Ammon's horn (tissue), 1 donor: ENCODE measurements around the gene CFC1.
"Not testable (repeated sequence)": the region's sequence is repeated elsewhere in the genome, so short reads cannot be mapped to it uniquely, and the experiment has no call there.

Experiments used
- DNase-seq: peaks from one replicate; pipeline ENCODE4 v3.0.0-alpha.2; 2016; ENCODE audit warnings: low spot score

Gene CFC1

DNA sequence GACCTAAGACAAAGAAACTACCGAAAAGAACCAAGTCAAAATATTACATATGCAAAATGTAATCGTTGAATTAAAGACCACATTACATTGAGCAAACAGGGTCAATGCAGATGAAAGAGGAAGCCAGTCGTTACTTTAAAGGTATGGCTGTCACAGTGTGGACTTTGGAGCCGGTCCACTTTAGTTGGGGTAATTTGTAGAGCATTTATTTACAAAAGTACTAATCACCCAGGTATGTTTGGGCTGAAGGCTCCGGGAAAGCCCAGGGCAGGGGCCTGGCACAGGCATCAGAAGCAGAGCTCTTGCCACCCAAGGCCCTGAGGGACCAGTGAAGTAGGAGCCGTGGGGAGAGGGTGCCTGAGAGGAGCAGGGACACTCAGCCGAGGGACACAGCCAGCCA lies 15.8 kb downstream of the CFC1 start:
- DNase-seq, result not testable (repeated sequence)

DNA sequence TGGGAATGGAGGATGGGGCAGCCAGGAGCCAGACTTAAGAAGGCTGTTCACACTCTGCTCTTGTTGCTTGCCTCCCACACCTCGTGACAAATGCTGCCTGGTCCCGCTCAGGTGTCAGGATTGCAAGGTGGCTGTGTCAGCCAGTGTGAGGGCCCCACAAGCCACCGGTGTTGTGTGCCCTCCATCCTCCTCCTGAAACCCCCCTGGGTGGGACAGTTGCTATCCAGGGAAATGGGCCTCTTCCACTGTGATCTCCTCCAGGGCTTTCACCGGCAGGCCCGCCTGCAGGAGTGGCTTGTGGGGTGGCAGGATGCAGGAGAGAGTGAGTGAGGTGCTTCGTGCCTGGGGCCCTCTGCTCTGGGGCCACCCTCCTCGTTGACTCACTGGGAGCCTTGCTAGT lies 16.4 kb downstream of the CFC1 start:
- DNase-seq, result not testable (repeated sequence)

DNA sequence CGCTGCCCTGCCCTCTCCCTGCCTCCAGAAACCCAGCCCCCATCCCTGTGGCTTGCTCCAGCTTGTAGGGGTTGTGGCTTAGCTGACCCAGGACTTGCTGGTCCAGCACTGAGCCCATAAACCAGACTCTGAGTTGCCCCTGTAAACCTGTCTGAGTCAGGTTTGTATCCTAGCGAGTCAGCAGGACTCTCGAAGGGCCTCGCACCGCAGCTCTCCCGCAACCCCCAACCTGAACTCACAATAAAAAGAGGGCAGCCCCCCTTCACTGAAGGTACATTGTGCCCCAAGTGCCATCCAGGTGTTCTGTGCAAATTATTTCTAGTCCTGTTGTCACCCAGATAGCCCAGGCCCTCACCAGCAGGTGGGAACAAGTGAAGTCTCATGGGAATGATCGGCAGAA lies 17.9 kb downstream of the CFC1 start:
- not testable (repeated sequence) for DNase-seq

DNA sequence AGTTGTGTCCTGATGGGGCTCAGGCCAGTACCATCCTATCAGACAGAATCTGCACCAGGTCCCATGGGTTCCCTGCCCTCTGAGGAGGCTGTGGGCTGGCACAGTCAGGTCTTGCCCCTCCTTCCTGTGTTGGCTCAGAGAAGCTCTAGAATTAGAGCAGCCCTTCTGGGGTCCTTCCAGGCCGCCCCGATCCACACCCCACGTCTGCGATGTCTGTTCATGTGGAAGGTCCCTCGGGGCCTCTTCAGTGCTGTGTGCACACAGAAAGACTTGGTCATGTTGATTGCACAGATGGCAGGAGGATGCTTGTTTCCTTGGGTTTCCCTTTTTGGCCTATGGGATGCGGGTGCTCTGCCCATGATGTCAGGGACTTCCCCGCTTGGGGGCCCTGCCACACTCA lies 20.3 kb downstream of the CFC1 start:
- DNase-seq, result not testable (repeated sequence)

DNA sequence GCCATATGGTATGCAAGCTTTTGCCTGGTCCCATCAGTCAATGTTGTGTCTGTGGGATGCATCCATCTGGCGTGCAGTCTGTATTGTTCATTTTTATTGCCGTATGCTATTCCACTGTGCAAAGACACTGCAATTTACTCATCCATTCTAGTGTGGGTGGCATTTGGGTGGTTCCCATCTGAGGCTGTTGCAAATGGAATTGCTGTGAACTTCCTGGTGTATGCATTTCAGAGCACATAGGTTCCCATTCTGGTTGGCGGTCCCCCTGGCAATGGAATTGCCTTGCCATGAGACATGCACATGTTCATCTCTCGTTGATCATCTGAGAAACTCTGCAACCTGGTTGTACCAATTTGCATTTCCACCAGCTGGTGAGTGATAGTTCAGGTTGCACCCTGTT lies 21.8 kb downstream of the CFC1 start:
- not testable (repeated sequence) for DNase-seq

DNA sequence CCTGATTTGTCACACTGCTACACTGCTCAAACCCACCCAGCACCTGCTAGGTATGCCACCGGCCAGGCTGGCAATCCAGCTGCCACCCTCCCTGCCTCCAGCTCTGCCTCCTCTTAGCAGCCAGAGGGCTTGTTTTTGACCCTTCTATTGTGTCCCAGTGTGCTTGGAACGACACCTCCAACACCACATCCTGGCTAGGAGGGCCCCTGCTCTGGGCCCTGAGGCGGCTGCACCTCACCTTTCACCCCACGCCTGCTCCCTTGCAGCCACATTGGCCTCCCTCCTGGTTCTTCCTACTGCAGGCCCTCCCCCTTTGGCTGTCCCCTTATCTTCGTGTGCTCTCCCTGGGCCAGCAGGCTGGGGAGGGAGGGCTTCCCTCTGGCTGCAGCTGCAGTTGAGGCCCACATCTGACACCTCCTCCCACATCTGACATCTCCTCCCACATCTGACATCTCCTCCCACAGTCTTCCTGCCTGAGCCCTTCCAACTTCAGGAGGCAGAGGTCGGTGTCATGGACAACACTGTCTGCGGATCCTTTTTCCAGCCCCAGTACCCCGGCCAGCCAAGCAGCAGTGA lies 23.1 kb downstream of the CFC1 start:
- not testable (repeated sequence) for DNase-seq

DNA sequence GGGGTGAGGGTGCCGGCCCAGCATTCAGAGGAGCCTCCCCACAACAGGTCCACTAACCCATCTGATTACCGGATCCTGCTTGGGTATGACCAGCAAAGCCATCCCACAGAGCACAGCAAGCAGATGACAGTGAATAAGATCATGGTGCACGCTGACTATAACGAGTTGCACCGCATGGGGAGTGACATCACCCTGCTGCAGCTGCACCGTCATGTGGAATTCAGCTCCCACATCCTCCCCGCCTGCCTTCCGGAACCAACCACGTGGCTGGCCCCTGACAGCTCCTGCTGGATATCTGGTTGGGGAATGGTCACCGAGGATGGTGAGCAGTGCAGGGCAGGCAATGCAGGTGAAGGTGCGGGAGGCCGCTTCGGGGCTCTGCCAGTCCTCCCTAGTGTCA lies 25.1 kb downstream of the CFC1 start:
- not testable (repeated sequence) for DNase-seq

DNA sequence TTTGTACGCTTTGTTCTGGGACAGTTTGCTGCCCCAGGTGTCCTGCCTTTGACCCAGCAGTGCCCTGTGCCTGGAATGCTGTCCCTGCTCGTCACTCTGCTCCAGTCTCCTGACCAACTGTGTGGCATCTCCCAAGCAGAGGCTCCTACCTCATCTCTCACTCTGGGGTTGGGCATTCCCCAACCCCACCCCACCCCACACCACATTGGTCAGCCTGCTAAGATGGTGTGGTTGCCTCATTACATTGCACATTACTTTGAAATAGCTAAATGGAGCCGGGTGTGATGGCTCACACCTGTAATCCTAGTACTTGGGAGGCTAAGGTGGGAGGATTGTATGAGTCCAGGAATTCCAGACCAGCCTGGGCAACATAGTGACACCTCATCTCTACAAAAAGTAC lies 27.4 kb downstream of the CFC1 start:
- DNase-seq, result not testable (repeated sequence)

DNA sequence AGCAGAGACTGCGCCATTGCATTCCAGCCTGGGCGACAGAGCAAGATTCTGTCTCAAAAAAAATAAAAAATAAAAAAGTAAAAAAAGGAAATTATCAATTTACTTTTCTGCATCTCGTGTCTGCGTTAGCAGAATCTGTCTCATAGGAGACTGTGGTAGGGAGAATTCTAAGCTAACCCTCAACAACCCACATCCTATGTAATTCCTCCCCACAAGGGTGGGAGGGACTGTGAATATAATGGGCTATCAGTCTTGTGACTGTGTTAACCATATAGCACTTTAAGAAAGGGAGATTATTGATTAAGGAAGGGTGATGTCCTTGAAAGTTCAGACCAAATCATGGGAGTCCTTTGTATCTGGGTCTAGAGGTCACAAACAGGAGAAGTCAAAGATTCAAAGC lies 33.2 kb downstream of the CFC1 start:
- DNase-seq, result not testable (repeated sequence)

DNA sequence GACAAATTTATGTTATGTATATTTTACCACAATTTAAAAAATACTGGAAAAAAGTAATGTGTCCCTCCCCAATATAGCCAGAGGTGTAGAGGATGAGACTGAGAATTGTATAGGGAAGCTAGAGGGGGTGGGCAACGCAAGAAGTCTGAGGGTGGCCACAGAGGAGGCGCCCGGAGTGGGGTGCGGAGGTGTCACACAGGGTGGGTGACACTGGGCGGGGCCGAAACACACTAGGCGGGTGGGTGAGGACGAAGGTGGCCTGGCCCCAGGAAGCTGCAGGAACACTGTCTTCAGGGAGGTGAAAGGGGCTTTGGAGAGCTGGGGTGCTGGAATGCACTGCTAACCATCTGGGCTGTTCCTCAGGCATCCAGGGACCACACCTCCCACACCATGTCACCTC lies 42.9 kb downstream of the CFC1 start:
- DNase-seq, result not testable (repeated sequence)

DNA sequence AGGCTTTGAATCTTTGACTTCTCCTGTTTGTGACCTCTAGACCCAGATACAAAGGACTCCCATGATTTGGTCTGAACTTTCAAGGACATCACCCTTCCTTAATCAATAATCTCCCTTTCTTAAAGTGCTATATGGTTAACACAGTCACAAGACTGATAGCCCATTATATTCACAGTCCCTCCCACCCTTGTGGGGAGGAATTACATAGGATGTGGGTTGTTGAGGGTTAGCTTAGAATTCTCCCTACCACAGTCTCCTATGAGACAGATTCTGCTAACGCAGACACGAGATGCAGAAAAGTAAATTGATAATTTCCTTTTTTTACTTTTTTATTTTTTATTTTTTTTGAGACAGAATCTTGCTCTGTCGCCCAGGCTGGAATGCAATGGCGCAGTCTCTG lies 45.2 kb downstream of the CFC1 start:
- not testable (repeated sequence) for DNase-seq

DNA sequence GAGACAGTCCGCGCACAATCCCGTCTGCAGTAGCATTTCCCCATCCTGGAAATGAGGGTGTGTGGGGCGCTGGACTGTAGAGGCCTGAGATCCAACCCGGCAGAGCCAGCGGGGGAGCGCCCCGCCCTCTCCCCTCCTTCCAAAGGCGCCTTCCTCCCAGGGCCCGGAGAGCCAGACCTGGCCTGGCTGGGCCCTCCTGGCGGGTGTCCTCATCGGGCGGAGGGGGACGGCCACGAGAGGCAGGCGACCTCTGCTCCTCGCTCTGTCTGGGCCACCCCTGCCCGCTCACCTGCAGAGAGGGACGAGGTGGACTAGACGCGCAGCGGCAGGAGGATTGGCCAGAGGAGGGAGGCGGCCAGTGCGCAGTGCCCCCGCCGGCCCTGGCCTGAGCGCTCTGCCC lies 49.9 kb downstream of the CFC1 start:
- not testable (repeated sequence) for DNase-seq

DNA sequence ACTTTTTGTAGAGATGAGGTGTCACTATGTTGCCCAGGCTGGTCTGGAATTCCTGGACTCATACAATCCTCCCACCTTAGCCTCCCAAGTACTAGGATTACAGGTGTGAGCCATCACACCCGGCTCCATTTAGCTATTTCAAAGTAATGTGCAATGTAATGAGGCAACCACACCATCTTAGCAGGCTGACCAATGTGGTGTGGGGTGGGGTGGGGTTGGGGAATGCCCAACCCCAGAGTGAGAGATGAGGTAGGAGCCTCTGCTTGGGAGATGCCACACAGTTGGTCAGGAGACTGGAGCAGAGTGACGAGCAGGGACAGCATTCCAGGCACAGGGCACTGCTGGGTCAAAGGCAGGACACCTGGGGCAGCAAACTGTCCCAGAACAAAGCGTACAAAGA lies 51.0 kb downstream of the CFC1 start:
- DNase-seq, result not testable (repeated sequence)

DNA sequence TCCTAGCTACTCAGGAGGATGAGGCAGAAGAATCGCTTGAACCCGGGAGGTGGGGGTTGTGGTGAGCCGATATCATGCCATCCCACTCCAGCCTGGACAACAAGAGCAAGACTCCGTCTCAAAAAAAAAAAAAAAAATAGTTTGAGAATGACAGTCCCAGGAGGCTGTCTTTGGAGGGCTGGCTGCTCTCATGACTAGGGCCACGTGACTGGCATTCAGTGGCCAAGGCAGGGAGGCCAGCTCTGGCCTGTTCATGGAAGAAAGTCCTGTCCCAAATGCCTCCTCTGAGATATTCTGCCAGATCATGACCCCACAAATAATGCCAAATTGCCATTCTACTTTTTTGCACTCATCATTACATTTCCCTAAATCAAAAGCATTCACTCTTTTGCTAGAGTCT lies 54.4 kb downstream of the CFC1 start:
- not testable (repeated sequence) for DNase-seq

DNA sequence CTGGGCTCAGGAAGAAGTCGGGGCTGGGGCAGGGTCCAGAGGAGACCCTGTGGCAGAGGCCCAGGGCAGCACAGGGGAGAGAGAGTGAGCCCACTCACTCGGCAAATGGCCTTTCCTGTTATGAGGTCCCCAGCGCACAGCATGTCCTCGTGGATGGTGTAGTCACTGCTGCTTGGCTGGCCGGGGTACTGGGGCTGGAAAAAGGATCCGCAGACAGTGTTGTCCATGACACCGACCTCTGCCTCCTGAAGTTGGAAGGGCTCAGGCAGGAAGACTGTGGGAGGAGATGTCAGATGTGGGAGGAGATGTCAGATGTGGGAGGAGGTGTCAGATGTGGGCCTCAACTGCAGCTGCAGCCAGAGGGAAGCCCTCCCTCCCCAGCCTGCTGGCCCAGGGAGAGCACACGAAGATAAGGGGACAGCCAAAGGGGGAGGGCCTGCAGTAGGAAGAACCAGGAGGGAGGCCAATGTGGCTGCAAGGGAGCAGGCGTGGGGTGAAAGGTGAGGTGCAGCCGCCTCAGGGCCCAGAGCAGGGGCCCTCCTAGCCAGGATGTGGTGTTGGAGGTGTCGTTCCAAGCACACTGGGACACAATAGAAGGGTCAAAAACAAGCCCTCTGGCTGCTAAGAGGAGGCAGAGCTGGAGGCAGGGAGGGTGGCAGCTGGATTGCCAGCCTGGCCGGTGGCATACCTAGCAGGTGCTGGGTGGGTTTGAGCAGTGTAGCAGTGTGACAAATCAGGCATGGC lies 55.4 kb downstream of the CFC1 start:
- not testable (repeated sequence) for DNase-seq

DNA sequence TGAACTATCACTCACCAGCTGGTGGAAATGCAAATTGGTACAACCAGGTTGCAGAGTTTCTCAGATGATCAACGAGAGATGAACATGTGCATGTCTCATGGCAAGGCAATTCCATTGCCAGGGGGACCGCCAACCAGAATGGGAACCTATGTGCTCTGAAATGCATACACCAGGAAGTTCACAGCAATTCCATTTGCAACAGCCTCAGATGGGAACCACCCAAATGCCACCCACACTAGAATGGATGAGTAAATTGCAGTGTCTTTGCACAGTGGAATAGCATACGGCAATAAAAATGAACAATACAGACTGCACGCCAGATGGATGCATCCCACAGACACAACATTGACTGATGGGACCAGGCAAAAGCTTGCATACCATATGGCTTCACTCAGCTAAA lies 56.6 kb downstream of the CFC1 start:
- DNase-seq, result not testable (repeated sequence)
